Smooth muscle cell (in vitro differentiated cells): ENCODE data around the gene TXLNA. TPM values are rescaled to one million over a fixed set of nuclear protein-coding genes. Genes with fewer than 3 reads are reported as not detected.

Experiments
- DNase-seq: peaks from one replicate; lab custom pipeline; 2025; ENCODE audit not compliant: unreplicated experiment; lab: John Stamatoyannopoulos, UW
- H2AFZ ChIP-seq: fragments of 200-600 bp; sonication (generic); 2 replicates; pipeline ENCODE4 v1.6.0; 2016; ENCODE audit warnings: antibody characterized with exemption, low read depth, mild to moderate bottlenecking
- H3F3A ChIP-seq: fragments of 200-600 bp; sonication (generic); 2 replicates; pipeline ENCODE4 v1.6.0; 2017; ENCODE audit warnings: antibody characterized with exemption, low read depth
- H3K27ac ChIP-seq: fragments of 200-600 bp; sonication (generic); 2 replicates; pipeline ENCODE4 v1.5.1; 2016; ENCODE audit warnings: low read depth, mild to moderate bottlenecking
- H3K27me3 ChIP-seq: fragments of 200-600 bp; sonication (generic); 2 replicates; pipeline ENCODE4 v1.6.1; 2016; ENCODE audit warnings: low read depth, mild to moderate bottlenecking
- H3K36me3 ChIP-seq: fragments of 200-600 bp; sonication (generic); 2 replicates; pipeline ENCODE4 v1.5.1; 2016; ENCODE audit warnings: low read depth
- H3K4me1 ChIP-seq: fragments of 200-600 bp; sonication (generic); 2 replicates; pipeline ENCODE4 v1.5.1; 2016; ENCODE audit warnings: low read depth
- H3K4me2 ChIP-seq: fragments of 200-600 bp; sonication (generic); 2 replicates; pipeline ENCODE4 v1.6.0; 2016; ENCODE audit warnings: mild to moderate bottlenecking
- H3K4me3 ChIP-seq: fragments of 200-600 bp; sonication (generic); 2 replicates; pipeline ENCODE4 v1.5.1; 2016; ENCODE audit warnings: mild to moderate bottlenecking
- H3K79me2 ChIP-seq: fragments of 200-600 bp; sonication (generic); 2 replicates; pipeline ENCODE4 v1.6.0; 2016; ENCODE audit warnings: low read depth, mild to moderate bottlenecking
- H3K9ac ChIP-seq: fragments of 200-600 bp; sonication (generic); 2 replicates; pipeline ENCODE4 v1.6.0; 2016; ENCODE audit warnings: low read depth
- H3K9me3 ChIP-seq: fragments of 200-600 bp; sonication (generic); replicated peaks from 2 replicates; pipeline ENCODE4 v1.5.1; 2016; ENCODE audit warnings: low read depth
- H4K20me1 ChIP-seq: fragments of 200-600 bp; sonication (generic); 2 replicates; pipeline ENCODE4 v1.6.0; 2016; ENCODE audit warnings: low read depth
- CTCF ChIP-seq: fragments of 200-600 bp; sonication (generic); IDR thresholded peaks from 2 replicates; pipeline ENCODE4 v1.5.1; 2017; ENCODE audit warnings: borderline replicate concordance, mild to moderate bottlenecking, antibody characterized with exemption; ENCODE audit not compliant: insufficient read depth, poor library complexity, severe bottlenecking
- whole genome bisulfite sequencing: methylation state at CpG from one replicate; pipeline ENCODE4 v1.1.7; 2016; ENCODE audit warnings: low lambda C conversion rate; 5-methylcytosine and 5-hydroxymethylcytosine counted together
- polyA plus RNA-seq: library from polyadenylated mRNA; unstranded; fragments of >200 nt; fragmentation: Nextera tagmentation; extraction: Ambion mirVana; gene quantifications from 2 replicates; pipeline ENCODE4 v1.2.1, GENCODE V29; 2016
- total RNA-seq: library from RNA; depleted of rRNA; stranded (reverse); fragments of >200 nt; gene quantifications from 2 replicates; pipeline ENCODE4 v1.2.3, GENCODE V29; 2014

TXLNA gene
- total and polyA plus RNA-seq, 2 experiments from 2014 or later: 42.0 to 42.7 TPM

- H3K4me3 ChIP-seq: no peak overlapping the region
- no peaks in the 10 kb centered on the region for H3K9me3 ChIP-seq
- no peaks in the 10 kb centered on the region for H3F3A ChIP-seq
- peaks cover 7% of the 10 kb centered on the region for H3K36me3 ChIP-seq
- whole genome bisulfite sequencing: 96% methylated on average over 3 of the region's 3 CpGs
- H3K4me2 ChIP-seq: peak overlapping the region; percentile 91
- peaks cover 15% of the 10 kb centered on the region for H3K4me1 ChIP-seq
- H3K27me3 ChIP-seq: no peaks in the 10 kb centered on the region
- H3K79me2 ChIP-seq: peaks cover 45% of the 10 kb centered on the region
- no peak overlapping the region for H2AFZ ChIP-seq
- DNase-seq: no peak
- H3K9ac ChIP-seq: no peak overlapping the region
- H3K27ac ChIP-seq: peak overlapping the region; percentile 95
- no peak for TF ChIP-seq CTCF
- H4K20me1 ChIP-seq: no peaks in the 10 kb centered on the region
Observed at GRCh38 chr1:32223683-32224082, 44.2 kb downstream of the TXLNA start.

GRCh38 chr1:32224285-32224684 is 44.8 kb downstream of the TXLNA start:
- Histone ChIP-seq H3F3A (no peaks in the 10 kb centered on the region), H3K27ac (no peak overlapping the region), H4K20me1 (no peaks in the 10 kb centered on the region), H3K4me2 (no peak overlapping the region), H3K9ac (no peak overlapping the region), H3K79me2 (peaks cover 45% of the 10 kb centered on the region), H3K36me3 (peaks cover 7% of the 10 kb centered on the region), H3K4me1 (peaks cover 15% of the 10 kb centered on the region), H3K9me3 (no peaks in the 10 kb centered on the region), H2AFZ (no peak overlapping the region), H3K27me3 (no peaks in the 10 kb centered on the region), H3K4me3 (no peak overlapping the region)
- DNase-seq: no peak
- no peak for TF ChIP-seq CTCF
- WGBS: 98% methylated on average over 4 of the region's 4 CpGs

- no peak overlapping the region for H3K4me2 ChIP-seq
- H3K9ac ChIP-seq: no peak overlapping the region
- H3K9me3 ChIP-seq: no peaks in the 10 kb centered on the region
- H3K27me3 ChIP-seq: no peaks in the 10 kb centered on the region
- H3K36me3 ChIP-seq: peaks cover 7% of the 10 kb centered on the region
- WGBS: 95% methylated on average over 3 of the region's 3 CpGs
- H3K79me2 ChIP-seq: peaks cover 3% of the 10 kb centered on the region
- no peak for TF ChIP-seq CTCF
- H3F3A ChIP-seq: no peaks in the 10 kb centered on the region
- DNase-seq: no peak
- H3K4me3 ChIP-seq: no peak overlapping the region
- H3K4me1 ChIP-seq: no peaks in the 10 kb centered on the region
- no peak overlapping the region for H2AFZ ChIP-seq
- H3K27ac ChIP-seq: no peak overlapping the region
- no peaks in the 10 kb centered on the region for H4K20me1 ChIP-seq
Observed at GRCh38 chr1:32228771-32229170, 49.3 kb downstream of the TXLNA start.

- H3K27ac ChIP-seq: no peak overlapping the region
- no peak overlapping the region for H2AFZ ChIP-seq
- no peaks in the 10 kb centered on the region for H3K79me2 ChIP-seq
- H3K9me3 ChIP-seq: no peaks in the 10 kb centered on the region
- TF ChIP-seq CTCF: no peak
- no peak for DNase-seq
- H3F3A ChIP-seq: peaks cover 13% of the 10 kb centered on the region
- no peaks in the 10 kb centered on the region for H4K20me1 ChIP-seq
- no peak overlapping the region for H3K4me3 ChIP-seq
- no peaks in the 10 kb centered on the region for H3K4me1 ChIP-seq
- no peak overlapping the region for H3K9ac ChIP-seq
- H3K27me3 ChIP-seq: no peaks in the 10 kb centered on the region
- no peak overlapping the region for H3K4me2 ChIP-seq
- 97% methylated on average over 5 of the region's 5 CpGs for WGBS
- peaks cover 7% of the 10 kb centered on the region for H3K36me3 ChIP-seq
Observed at GRCh38 chr1:32231843-32232432, 52.5 kb downstream of the TXLNA start.
